Kidney epithelial cell (primary cell): ENCODE data around the gene CSH1. TPM values are rescaled to one million over a fixed set of nuclear protein-coding genes. Genes with fewer than 3 reads are reported as not detected.
A peak's percentile ranks its signal among the peaks of the same experiment; 100 is the strongest.

Source experiments
- DNase-seq: peaks from one replicate; pipeline ENCODE4 v3.0.0-alpha.2; 2010; ENCODE audit warnings: low read depth
- H3K27me3 ChIP-seq: 2 replicates; pipeline ENCODE4 v1.6.0; 2011; ENCODE audit warnings: low read length; ENCODE audit not compliant: control insufficient read depth, insufficient read depth
- H3K36me3 ChIP-seq: 2 replicates; pipeline ENCODE4 v1.5.1; 2011; ENCODE audit warnings: low read length; ENCODE audit not compliant: control insufficient read depth, insufficient read depth
- H3K4me3 ChIP-seq: 2 replicates; pipeline ENCODE4 v1.5.1; 2011; ENCODE audit warnings: low read depth, mild to moderate bottlenecking, control low read depth, low read length
- CTCF ChIP-seq: IDR thresholded peaks from 2 replicates; pipeline ENCODE4 v1.5.1; 2011; ENCODE audit warnings: mild to moderate bottlenecking, moderate library complexity, low read length, control low read depth, inconsistent platforms; ENCODE audit not compliant: insufficient read depth, poor library complexity, severe bottlenecking
- total RNA-seq: library from RNA; depleted of rRNA; stranded (reverse); fragments of >200 nt; gene quantifications from 2 replicates; pipeline ENCODE4 v1.2.3, GENCODE V29; 2015

CSH1 gene
- total RNA-seq, 1 donor from 2014 or later: not detected

GRCh38 chr17:63854709-63855108, 41.7 kb downstream of the CSH1 start:
- no peaks in the 10 kb centered on the region for H3K36me3 ChIP-seq

GRCh38 chr17:63853260-63853659, 43.1 kb downstream of the CSH1 start:
- no peak for TF ChIP-seq CTCF
- Histone ChIP-seq H3K36me3 (no peaks in the 10 kb centered on the region), H3K27me3 (peaks cover 2% of the 10 kb centered on the region), H3K4me3 (no peak overlapping the region)
- DNase-seq: no peak

More at GRCh38 chr17:63854709-63855108, 41.7 kb downstream of the CSH1 start:
- no peak for TF ChIP-seq CTCF
- no peak for DNase-seq
- Histone ChIP-seq H3K27me3 (peaks cover 5% of the 10 kb centered on the region), H3K4me3 (no peak overlapping the region)

- Histone ChIP-seq H3K27me3 (peaks cover 2% of the 10 kb centered on the region), H3K36me3 (no peaks in the 10 kb centered on the region), H3K4me3 (no peak overlapping the region)
- no peak for TF ChIP-seq CTCF
- DNase-seq: no peak
Observed at GRCh38 chr17:63850401-63850800, 46.0 kb downstream of the CSH1 start.

- TF ChIP-seq CTCF: peak; percentile 72
- DNase-seq: no peak
- H3K27me3 ChIP-seq: peaks cover 2% of the 10 kb centered on the region
Observed at GRCh38 chr17:63848834-63849689, 47.3 kb downstream of the CSH1 start.

DNA sequence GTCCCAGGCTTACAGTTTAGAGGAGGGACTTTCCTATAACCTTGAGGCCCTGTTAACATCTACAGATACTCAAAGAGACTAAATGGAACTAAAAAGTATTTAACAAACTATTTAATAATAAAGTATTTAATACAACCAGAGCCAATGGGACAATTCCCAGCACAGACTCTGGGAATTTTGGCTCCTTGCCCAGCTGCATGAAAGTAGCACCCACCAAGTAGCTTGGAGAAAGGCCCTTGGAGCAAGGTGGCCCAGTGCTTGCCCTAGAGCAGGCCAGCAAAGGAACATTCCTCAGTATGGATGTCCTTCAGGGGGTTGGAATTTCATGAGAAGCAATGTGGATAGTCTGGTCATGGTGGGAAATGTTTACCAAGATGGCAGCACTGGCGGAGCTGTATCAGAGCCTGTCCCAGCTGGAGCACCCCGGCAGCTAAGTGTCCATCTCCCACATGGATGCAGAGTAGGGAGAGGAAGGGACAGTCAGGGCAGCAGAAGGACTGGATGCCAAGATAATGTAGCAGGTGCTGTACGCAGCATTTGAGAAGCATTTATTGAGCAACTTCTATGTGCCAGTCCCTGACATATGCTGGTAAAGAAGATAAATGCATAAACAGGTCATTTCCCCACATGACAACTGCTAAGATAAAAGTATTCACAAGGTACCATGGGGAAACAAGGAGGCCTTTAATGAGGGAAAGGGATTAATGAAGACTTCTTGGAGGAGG, 48.7 kb downstream of the CSH1 start:
- no peak for TF ChIP-seq CTCF
- Histone ChIP-seq H3K27me3 (peaks cover 2% of the 10 kb centered on the region), H3K36me3 (no peaks in the 10 kb centered on the region), H3K4me3 (no peak overlapping the region)
- no peak for DNase-seq

More at GRCh38 chr17:63848834-63849689, 47.3 kb downstream of the CSH1 start:
- Histone ChIP-seq H3K36me3 (no peaks in the 10 kb centered on the region), H3K4me3 (peak overlapping the region; percentile 29)
